Kidney (tissue), 14 donors: Measurements from ENCODE around the gene RXRA. TPM values are rescaled to one million over a fixed set of nuclear protein-coding genes. Genes with fewer than 3 reads are reported as not detected.

Experiments used
- DNase-seq, 5 donors: peaks; one replicate each; pipeline ENCODE4 v3.0.0-alpha.2; 2013 to 2020
- FAIRE-seq: peaks from 2 replicates; lab custom pipeline; 2012; peaks lifted over from hg19 to GRCh38; lab: Jason Lieb, UNC
- H3K27ac ChIP-seq, 2 donors: one replicate each; pipeline ENCODE4 v1.7.0; 2013; ENCODE audit warnings: low read depth in 2 of 2, low read length in 2 of 2, inconsistent platforms in 1 of 2
- H3K27me3 ChIP-seq: one replicate; pipeline ENCODE4 v1.7.1; 2013; ENCODE audit warnings: low read length, inconsistent platforms; ENCODE audit not compliant: control insufficient read depth, insufficient read depth
- H3K36me3 ChIP-seq, 3 donors: one replicate each; pipeline versions ENCODE4 v1.7.0 to v1.7.1; 2013; ENCODE audit warnings: low read length in 3 of 3, control low read depth in 1 of 3, inconsistent platforms in 1 of 3; ENCODE audit not compliant: insufficient read depth in 3 of 3, control insufficient read depth in 2 of 3
- H3K4me1 ChIP-seq, 3 donors: one replicate each; pipeline versions ENCODE4 v1.7.0 to v1.7.1; 2013; ENCODE audit warnings: low read length in 3 of 3, inconsistent platforms in 1 of 3, low read depth in 1 of 3; ENCODE audit not compliant: control insufficient read depth in 2 of 3, insufficient read depth in 2 of 3
- H3K4me3 ChIP-seq, 3 donors: one replicate each; pipeline versions ENCODE4 v1.7.0 to v1.8.1; 2013; ENCODE audit warnings: low read length in 3 of 3, control low read depth in 1 of 3, inconsistent platforms in 1 of 3
- H3K9ac ChIP-seq, 3 donors: one replicate each; pipeline versions ENCODE4 v1.7.0 to v1.7.1; 2013; ENCODE audit warnings: low read length in 3 of 3, control low read depth in 1 of 3, inconsistent platforms in 1 of 3
- H3K9me3 ChIP-seq, 3 donors: one replicate each; pipeline versions ENCODE4 v1.7.0 to v1.7.1; 2013; ENCODE audit warnings: low read length in 3 of 3, control low read depth in 1 of 3, inconsistent platforms in 1 of 3; ENCODE audit not compliant: control insufficient read depth in 2 of 3, insufficient read depth in 1 of 3
- intact Hi-C: fragments of 100-400 bp; cut with DNase I; formaldehyde crosslinking; loops from one replicate; pipeline ENCODE4 v1.11.1; 2022
- polyA plus RNA-seq: library from polyadenylated mRNA; stranded (reverse); fragments of 350-450 nt; fragmentation: Illumina TruSeq; extraction: RNeasy Lipid Tissue Mini Kit (QIAGEN cat#74804); gene quantifications from one replicate; pipeline ENCODE4 v1.2.3, GENCODE V29; 2014; ENCODE audit warnings: low read depth, low replicate concordance; ENCODE audit not compliant: insufficient read depth
- total RNA-seq: library from RNA; stranded (reverse); fragmentation: NEBNext Ultra II Directional; extraction: Animal tissue kit (Norgen Biotek cat#: 25700); gene quantifications from one replicate; pipeline ENCODE4 v1.2.1, GENCODE V29; 2021
- TF ChIP-seq, protein P1 (sequence below): IDR thresholded peaks from 3 replicates; pipeline ENCODE4 v1.5.1; 2012; ENCODE audit warnings: mild to moderate bottlenecking, moderate library complexity, borderline replicate concordance; ENCODE audit not compliant: insufficient read depth; ENCODE audit errors: extremely low read depth
- donor health status: control.
- donor health status: control.
- donor health status: control.
- donor health status: control.
- donor health status: control.
- donor health status: DM: yes; HTN: yes; CAD: no.
- donor health status: Normal renal cell carcinoma (clear cell type).

The RXRA gene
- total and polyA plus RNA-seq, 2 donors from 2014 or later: 24.0 to 49.5 TPM

DNA sequence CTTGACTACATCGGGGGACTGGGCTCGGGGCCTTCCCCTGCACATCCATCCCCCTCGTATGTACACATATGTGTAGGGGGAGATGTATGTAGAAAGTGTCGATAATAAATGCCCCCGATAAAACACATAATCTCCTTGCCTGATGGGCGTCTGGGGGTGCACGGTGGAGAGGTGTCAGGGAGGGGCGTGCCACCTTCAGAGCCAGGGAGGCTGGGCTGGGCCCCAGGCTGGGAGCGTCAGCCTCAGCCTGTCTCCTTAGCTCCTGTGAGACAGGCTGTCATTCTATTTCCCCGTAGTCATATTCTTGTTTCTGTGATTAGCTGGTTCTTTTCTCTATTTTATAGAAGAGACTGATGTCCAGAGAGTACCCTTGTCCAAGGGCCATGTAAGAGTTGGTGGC lies 4.7 kb upstream of the RXRA start:
- Histone ChIP-seq H3K9ac (no peak overlapping the region), H3K4me1 (peaks cover 0 to 30% (median 26%) of the 10 kb centered on the region in 3 donors), H3K27me3 (no peaks in the 10 kb centered on the region), H3K4me3 (no peak overlapping the region), H3K27ac (peak overlapping the region in 1 of 2 donors; percentile 51), H3K36me3 (no peaks in the 10 kb centered on the region), H3K9me3 (no peaks in the 10 kb centered on the region)
- TF ChIP-seq, protein P1, sequence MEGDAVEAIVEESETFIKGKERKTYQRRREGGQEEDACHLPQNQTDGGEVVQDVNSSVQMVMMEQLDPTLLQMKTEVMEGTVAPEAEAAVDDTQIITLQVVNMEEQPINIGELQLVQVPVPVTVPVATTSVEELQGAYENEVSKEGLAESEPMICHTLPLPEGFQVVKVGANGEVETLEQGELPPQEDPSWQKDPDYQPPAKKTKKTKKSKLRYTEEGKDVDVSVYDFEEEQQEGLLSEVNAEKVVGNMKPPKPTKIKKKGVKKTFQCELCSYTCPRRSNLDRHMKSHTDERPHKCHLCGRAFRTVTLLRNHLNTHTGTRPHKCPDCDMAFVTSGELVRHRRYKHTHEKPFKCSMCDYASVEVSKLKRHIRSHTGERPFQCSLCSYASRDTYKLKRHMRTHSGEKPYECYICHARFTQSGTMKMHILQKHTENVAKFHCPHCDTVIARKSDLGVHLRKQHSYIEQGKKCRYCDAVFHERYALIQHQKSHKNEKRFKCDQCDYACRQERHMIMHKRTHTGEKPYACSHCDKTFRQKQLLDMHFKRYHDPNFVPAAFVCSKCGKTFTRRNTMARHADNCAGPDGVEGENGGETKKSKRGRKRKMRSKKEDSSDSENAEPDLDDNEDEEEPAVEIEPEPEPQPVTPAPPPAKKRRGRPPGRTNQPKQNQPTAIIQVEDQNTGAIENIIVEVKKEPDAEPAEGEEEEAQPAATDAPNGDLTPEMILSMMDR: no peak
- intact Hi-C loops: no loop called here
- FAIRE-seq (no peak), DNase-seq (peak in 2 of 5 donors; percentile 25 to 29)

DNA sequence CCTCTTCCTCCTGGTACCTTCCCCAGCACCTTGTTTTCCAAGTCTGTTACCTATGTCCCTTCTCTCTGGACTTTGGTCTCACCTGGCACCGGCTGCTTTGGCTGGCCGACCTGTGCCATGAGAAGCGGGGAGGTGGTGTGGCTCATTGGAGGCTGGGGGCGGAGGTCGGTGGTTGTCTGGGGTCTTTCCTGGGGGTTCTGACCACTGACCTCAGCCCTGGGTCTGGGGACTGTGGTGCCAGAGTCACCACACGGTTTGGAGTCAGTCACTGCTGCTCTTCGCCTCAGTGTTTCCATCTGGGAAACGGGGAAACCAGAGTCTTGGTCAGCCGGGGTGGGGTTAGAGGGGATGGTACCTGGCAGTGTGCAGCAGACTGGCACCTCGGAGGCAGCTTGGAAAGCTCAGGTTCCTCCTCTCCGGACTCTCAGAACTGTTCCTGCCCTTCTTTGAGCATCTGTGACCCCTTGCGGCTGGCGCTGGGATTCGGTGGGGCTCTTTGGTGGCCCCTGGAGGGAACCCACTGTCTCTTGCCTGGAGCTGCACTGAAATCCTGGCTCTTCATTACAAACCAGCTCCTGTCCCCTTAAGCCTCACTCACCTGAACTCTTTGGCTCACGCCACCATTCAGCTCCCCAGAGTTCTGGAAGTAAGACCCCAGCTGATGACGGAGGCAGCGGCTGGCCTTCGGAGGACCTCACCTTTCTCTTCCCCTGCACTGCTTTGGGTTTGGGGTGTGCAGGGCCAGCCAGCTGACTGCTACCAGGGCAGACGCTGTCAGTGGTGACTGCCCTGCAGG lies 4.1 kb upstream of the RXRA start:
- peak in 2 of 5 donors; percentile 45 to 64 for DNase-seq
- Histone ChIP-seq H3K9ac (no peak overlapping the region), H3K27me3 (no peaks in the 10 kb centered on the region), H3K9me3 (no peaks in the 10 kb centered on the region), H3K4me3 (no peak overlapping the region), H3K36me3 (no peaks in the 10 kb centered on the region), H3K4me1 (peaks cover 0 to 30% (median 26%) of the 10 kb centered on the region in 3 donors), H3K27ac (no peak overlapping the region)
- no peak for FAIRE-seq
- intact Hi-C loops: no loop called here
- TF ChIP-seq, protein P1: no peak

DNA sequence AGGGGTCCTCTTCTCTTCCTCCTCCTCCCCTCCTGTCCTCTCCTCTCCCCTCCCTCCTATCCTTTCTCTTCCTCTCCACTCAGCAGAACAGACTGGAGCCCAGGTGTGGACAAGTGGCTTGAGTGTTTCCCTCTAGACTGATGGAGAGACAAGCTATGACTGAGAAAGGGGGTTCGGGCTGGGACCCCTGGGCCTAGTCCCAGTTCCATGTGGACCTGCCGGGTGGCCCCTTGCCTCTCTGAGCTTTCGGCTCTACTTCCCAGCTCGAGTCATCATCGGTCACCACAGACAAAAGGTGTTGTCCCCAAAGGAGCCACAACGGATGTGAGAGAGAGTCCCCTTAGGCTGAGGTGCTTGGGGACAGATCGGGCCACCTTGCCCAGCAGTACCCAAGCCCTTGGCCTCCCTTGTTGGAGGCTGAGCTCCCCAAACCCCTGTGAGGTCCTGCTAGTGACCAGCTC lies 3.4 kb upstream of the RXRA start:
- intact Hi-C loops: no loop called here
- Histone ChIP-seq H3K27me3 (no peaks in the 10 kb centered on the region), H3K4me3 (no peak overlapping the region), H3K9ac (no peak overlapping the region), H3K36me3 (no peaks in the 10 kb centered on the region), H3K4me1 (peaks cover 0 to 33% (median 29%) of the 10 kb centered on the region in 3 donors), H3K27ac (peak overlapping the region in 1 of 2 donors; percentile 32), H3K9me3 (no peaks in the 10 kb centered on the region)
- TF ChIP-seq, protein P1: no peak
- peak in 2 of 5 donors; percentile 42 to 43 for DNase-seq
- FAIRE-seq: no peak
